ENCODE results near the gene ELFN1. TPM values are rescaled to one million over a fixed set of nuclear protein-coding genes. Genes with fewer than 3 reads are reported as not detected.

The ELFN1 gene
- total and polyA plus RNA-seq, 4 donors = 0.43 to 3.5 (median 3.4) TPM

DNA sequence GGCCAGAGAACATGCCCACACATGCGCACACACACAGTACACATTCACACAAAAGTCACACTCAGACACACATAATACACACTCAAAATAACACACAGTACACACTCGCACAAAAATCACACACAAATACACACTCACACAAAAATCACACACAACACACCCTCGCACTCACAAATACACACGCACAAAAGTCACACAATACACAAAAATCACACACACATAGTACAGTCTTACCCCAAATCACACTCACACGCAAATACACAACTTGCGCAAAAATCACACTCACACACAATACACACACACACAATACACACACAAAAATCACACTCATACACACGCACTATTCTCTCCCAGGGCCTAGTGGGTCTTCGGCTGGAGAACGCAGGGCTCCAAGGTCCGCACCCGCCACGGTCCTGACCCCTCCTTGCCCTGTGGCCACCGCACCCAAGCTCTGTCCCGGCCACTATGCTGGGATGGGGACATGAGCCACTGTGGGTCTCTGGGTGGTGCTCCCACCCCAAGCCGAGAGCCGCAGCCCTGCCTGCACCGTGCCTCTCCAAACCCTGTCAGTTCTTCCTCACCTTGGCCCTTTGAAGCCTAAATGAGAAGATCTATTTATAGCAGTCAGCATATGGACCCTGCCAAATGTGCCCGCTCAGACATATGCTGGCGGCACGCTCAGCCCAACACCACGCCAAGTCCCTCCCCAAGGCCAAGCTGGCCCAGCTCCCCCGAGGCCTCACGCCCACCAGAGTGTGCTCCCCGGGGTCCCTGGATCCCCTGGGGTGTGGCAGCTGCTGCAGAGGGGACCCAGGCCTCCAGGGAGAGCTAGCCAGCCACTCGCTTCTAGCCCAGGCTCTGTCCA, 55.9 kb downstream of the ELFN1 start:
- DNase-seq (ENCODE audit: low spot score) = no peak
- no peaks in the 10 kb centered on the region for H3K27me3 ChIP-seq (ENCODE audit: control insufficient read depth in 4 of 4, insufficient read depth in 4 of 4, low read length in 3 of 4)
- WGBS = 91% methylated on average over 25 of the region's 25 CpGs
- peaks cover 0 to 9% (median 3%) of the 10 kb centered on the region in 4 donors for H3K9me3 ChIP-seq (ENCODE audit: control insufficient read depth in 4 of 4, low read length in 3 of 4)
- TF ChIP-seq YY1 (IDR thresholded peaks at IDR 0.05) (no peak), NR2F2 (IDR thresholded peaks at IDR 0.05) (no peak)
- peaks cover 0 to 7% (median 6%) of the 10 kb centered on the region in 4 donors for H3K36me3 ChIP-seq (ENCODE audit: control insufficient read depth in 4 of 4, insufficient read depth in 3 of 4, low read depth in 1 of 4, low read length in 3 of 4)
- no peak overlapping the region for H3K9ac ChIP-seq (ENCODE audit: low read depth in 1 of 2, low read length in 2 of 2)
- H3K27ac ChIP-seq (ENCODE audit: low read depth in 1 of 2, low read length in 2 of 2) = no peak overlapping the region
- peaks cover 0 to 11% (median 2%) of the 10 kb centered on the region in 4 donors for H3K4me1 ChIP-seq (ENCODE audit: control insufficient read depth in 4 of 4, insufficient read depth in 4 of 4, low read length in 3 of 4)
- no peak overlapping the region for H3K4me3 ChIP-seq (ENCODE audit: low read depth in 1 of 3, low read length in 3 of 3)

DNA sequence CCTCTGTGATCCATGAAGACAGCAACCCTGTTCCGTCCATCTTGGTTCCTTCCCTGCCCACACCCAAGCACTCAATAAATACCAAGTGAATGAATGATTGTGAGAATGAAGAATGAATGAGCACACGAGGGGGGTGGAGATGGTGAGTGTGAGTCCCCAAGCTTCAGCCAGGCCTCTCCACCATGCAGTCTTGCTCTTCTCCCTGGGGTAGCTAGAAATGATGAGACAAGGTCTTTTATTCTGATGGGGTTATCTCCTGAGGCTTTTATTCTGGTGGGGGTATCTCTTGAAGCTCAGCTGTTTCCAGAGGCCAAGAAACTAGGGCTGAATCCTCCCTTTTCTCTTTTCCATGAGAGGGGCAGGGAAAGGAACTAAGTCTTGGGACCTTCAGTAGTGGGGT, 57.0 kb downstream of the ELFN1 start:
- H3K9ac ChIP-seq (ENCODE audit: low read depth in 1 of 2, low read length in 2 of 2) = no peak overlapping the region
- peaks cover 0 to 11% (median 2%) of the 10 kb centered on the region in 4 donors for H3K4me1 ChIP-seq (ENCODE audit: control insufficient read depth in 4 of 4, insufficient read depth in 4 of 4, low read length in 3 of 4)
- DNase-seq (ENCODE audit: low spot score) = no peak
- H3K4me3 ChIP-seq (ENCODE audit: low read depth in 1 of 3, low read length in 3 of 3) = no peak overlapping the region
- TF ChIP-seq SP1 (IDR thresholded peaks at IDR 0.05) (no peak), HNF4G (IDR thresholded peaks at IDR 0.05) (no peak)
- WGBS = 95% methylated on average over 2 of the region's 2 CpGs
- no peak overlapping the region for H3K27ac ChIP-seq (ENCODE audit: low read depth in 1 of 2, low read length in 2 of 2)
- H3K9me3 ChIP-seq (ENCODE audit: control insufficient read depth in 4 of 4, low read length in 3 of 4) = peaks cover 0 to 9% (median 3%) of the 10 kb centered on the region in 4 donors
- peaks cover 0 to 8% (median 6%) of the 10 kb centered on the region in 4 donors for H3K36me3 ChIP-seq (ENCODE audit: control insufficient read depth in 4 of 4, insufficient read depth in 3 of 4, low read depth in 1 of 4, low read length in 3 of 4)
- no peaks in the 10 kb centered on the region for H3K27me3 ChIP-seq (ENCODE audit: control insufficient read depth in 4 of 4, insufficient read depth in 4 of 4, low read length in 3 of 4)

DNA sequence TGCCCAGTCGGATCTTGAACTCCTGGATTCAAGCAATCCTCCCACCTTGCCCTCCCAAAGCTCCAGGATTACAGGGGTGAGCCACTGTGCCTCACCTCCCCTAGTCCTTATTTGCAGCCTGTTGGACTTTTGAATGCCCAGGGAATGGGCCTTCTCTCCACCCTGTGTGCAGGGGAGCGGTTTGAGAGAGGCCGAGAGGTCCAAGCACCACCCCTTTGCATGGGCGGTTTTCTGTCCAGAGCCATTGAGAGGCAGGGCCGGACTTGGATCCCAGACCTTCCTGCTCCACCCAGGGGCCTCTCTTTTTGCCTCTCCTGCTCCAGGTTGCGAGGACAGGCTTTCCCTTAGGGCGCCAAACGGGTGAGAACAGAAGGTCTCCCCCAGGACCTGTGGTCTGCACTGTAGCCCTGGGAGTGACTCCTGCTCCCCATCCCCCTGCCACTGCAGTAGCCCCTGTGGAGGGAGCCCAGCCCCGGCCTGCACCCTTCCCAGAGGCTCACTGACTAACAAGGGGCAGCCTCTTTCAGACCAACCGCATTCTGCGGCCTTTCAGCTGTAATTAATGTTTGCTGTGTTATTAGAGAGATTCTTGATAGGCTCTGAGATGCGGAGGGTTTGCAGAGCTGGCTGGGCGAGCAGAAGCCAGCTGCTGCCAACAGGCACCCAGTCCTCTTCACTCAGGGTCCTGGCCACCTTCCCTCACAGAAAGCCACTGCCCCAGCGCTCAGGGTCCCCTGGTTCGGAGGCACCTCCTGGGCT, 57.9 kb downstream of the ELFN1 start:
- Histone ChIP-seq H3K27me3 (ENCODE audit: control insufficient read depth in 4 of 4, insufficient read depth in 4 of 4, low read length in 3 of 4) (no peaks in the 10 kb centered on the region), H3K36me3 (ENCODE audit: control insufficient read depth in 4 of 4, insufficient read depth in 3 of 4, low read depth in 1 of 4, low read length in 3 of 4) (peaks cover 0 to 8% (median 6%) of the 10 kb centered on the region in 4 donors), H3K4me3 (ENCODE audit: low read depth in 1 of 3, low read length in 3 of 3) (no peak overlapping the region), H3K9me3 (ENCODE audit: control insufficient read depth in 4 of 4, low read length in 3 of 4) (peaks cover 0 to 9% (median 3%) of the 10 kb centered on the region in 4 donors), H3K27ac (ENCODE audit: low read depth in 1 of 2, low read length in 2 of 2) (no peak overlapping the region), H3K9ac (ENCODE audit: low read depth in 1 of 2, low read length in 2 of 2) (no peak overlapping the region), H3K4me1 (ENCODE audit: control insufficient read depth in 4 of 4, insufficient read depth in 4 of 4, low read length in 3 of 4) (peaks cover 0 to 11% (median 2%) of the 10 kb centered on the region in 4 donors)
- WGBS = 87% methylated on average over 15 of the region's 15 CpGs
- TF ChIP-seq HNF4A (conservative IDR thresholded peaks at IDR 0.05) = no peak
- TF ChIP-seq, protein P1, sequence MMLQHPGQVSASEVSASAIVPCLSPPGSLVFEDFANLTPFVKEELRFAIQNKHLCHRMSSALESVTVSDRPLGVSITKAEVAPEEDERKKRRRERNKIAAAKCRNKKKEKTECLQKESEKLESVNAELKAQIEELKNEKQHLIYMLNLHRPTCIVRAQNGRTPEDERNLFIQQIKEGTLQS (IDR thresholded peaks at IDR 0.05) = no peak
- TF ChIP-seq YY1 (IDR thresholded peaks at IDR 0.05) = no peak
- TF ChIP-seq NR2F2 (IDR thresholded peaks at IDR 0.05) = no peak
- TF ChIP-seq HNF4G (IDR thresholded peaks at IDR 0.05) = no peak
- TF ChIP-seq, protein P2, sequence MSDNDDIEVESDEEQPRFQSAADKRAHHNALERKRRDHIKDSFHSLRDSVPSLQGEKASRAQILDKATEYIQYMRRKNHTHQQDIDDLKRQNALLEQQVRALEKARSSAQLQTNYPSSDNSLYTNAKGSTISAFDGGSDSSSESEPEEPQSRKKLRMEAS (IDR thresholded peaks at IDR 0.05) = no peak
- no peak for TF ChIP-seq RXRA (IDR thresholded peaks at IDR 0.05)
- TF ChIP-seq, protein P3, sequence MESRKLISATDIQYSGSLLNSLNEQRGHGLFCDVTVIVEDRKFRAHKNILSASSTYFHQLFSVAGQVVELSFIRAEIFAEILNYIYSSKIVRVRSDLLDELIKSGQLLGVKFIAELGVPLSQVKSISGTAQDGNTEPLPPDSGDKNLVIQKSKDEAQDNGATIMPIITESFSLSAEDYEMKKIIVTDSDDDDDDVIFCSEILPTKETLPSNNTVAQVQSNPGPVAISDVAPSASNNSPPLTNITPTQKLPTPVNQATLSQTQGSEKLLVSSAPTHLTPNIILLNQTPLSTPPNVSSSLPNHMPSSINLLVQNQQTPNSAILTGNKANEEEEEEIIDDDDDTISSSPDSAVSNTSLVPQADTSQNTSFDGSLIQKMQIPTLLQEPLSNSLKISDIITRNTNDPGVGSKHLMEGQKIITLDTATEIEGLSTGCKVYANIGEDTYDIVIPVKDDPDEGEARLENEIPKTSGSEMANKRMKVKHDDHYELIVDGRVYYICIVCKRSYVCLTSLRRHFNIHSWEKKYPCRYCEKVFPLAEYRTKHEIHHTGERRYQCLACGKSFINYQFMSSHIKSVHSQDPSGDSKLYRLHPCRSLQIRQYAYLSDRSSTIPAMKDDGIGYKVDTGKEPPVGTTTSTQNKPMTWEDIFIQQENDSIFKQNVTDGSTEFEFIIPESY (IDR thresholded peaks at IDR 0.05) = no peak
- TF ChIP-seq FOXA2 (IDR thresholded peaks at IDR 0.05) = no peak
- no peak for TF ChIP-seq FOXA1 (IDR thresholded peaks at IDR 0.05)
- TF ChIP-seq, protein P4, sequence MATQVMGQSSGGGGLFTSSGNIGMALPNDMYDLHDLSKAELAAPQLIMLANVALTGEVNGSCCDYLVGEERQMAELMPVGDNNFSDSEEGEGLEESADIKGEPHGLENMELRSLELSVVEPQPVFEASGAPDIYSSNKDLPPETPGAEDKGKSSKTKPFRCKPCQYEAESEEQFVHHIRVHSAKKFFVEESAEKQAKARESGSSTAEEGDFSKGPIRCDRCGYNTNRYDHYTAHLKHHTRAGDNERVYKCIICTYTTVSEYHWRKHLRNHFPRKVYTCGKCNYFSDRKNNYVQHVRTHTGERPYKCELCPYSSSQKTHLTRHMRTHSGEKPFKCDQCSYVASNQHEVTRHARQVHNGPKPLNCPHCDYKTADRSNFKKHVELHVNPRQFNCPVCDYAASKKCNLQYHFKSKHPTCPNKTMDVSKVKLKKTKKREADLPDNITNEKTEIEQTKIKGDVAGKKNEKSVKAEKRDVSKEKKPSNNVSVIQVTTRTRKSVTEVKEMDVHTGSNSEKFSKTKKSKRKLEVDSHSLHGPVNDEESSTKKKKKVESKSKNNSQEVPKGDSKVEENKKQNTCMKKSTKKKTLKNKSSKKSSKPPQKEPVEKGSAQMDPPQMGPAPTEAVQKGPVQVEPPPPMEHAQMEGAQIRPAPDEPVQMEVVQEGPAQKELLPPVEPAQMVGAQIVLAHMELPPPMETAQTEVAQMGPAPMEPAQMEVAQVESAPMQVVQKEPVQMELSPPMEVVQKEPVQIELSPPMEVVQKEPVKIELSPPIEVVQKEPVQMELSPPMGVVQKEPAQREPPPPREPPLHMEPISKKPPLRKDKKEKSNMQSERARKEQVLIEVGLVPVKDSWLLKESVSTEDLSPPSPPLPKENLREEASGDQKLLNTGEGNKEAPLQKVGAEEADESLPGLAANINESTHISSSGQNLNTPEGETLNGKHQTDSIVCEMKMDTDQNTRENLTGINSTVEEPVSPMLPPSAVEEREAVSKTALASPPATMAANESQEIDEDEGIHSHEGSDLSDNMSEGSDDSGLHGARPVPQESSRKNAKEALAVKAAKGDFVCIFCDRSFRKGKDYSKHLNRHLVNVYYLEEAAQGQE (IDR thresholded peaks at IDR 0.05) = no peak
- TF ChIP-seq TAF1 (conservative IDR thresholded peaks at IDR 0.05) = no peak
- TF ChIP-seq RAD21 (IDR thresholded peaks at IDR 0.05) = no peak
- no peak for TF ChIP-seq JUND (IDR thresholded peaks at IDR 0.05)
- TF ChIP-seq GABPA (IDR thresholded peaks at IDR 0.05 in 1 of 2, conservative IDR thresholded peaks at IDR 0.05 in 1 of 2) = no peak
- TF ChIP-seq SP1 (IDR thresholded peaks at IDR 0.05) = no peak
- TF ChIP-seq, protein P5, sequence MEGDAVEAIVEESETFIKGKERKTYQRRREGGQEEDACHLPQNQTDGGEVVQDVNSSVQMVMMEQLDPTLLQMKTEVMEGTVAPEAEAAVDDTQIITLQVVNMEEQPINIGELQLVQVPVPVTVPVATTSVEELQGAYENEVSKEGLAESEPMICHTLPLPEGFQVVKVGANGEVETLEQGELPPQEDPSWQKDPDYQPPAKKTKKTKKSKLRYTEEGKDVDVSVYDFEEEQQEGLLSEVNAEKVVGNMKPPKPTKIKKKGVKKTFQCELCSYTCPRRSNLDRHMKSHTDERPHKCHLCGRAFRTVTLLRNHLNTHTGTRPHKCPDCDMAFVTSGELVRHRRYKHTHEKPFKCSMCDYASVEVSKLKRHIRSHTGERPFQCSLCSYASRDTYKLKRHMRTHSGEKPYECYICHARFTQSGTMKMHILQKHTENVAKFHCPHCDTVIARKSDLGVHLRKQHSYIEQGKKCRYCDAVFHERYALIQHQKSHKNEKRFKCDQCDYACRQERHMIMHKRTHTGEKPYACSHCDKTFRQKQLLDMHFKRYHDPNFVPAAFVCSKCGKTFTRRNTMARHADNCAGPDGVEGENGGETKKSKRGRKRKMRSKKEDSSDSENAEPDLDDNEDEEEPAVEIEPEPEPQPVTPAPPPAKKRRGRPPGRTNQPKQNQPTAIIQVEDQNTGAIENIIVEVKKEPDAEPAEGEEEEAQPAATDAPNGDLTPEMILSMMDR (IDR thresholded peaks at IDR 0.05; ENCODE audit: low read depth, low read length, missing input control) = no peak
- no peak for TF ChIP-seq EGR1 (IDR thresholded peaks at IDR 0.05; ENCODE audit: low read depth in 2 of 2)
- no peak for DNase-seq (ENCODE audit: low spot score)
